ENCODE measurements around the gene EVA1B.
A peak's percentile ranks its signal among the peaks of the same experiment; 100 is the strongest.

The EVA1B gene

GRCh38 chr1:36327421-36328087 lies 4.1 kb upstream of the EVA1B start:
- TF ChIP-seq, protein P1, sequence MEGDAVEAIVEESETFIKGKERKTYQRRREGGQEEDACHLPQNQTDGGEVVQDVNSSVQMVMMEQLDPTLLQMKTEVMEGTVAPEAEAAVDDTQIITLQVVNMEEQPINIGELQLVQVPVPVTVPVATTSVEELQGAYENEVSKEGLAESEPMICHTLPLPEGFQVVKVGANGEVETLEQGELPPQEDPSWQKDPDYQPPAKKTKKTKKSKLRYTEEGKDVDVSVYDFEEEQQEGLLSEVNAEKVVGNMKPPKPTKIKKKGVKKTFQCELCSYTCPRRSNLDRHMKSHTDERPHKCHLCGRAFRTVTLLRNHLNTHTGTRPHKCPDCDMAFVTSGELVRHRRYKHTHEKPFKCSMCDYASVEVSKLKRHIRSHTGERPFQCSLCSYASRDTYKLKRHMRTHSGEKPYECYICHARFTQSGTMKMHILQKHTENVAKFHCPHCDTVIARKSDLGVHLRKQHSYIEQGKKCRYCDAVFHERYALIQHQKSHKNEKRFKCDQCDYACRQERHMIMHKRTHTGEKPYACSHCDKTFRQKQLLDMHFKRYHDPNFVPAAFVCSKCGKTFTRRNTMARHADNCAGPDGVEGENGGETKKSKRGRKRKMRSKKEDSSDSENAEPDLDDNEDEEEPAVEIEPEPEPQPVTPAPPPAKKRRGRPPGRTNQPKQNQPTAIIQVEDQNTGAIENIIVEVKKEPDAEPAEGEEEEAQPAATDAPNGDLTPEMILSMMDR (IDR thresholded peaks at IDR 0.05; ENCODE audit: low read depth, low read length, missing control alignments): no peak
- no peak for DNase-seq (ENCODE audit: low read depth)
- no peak overlapping the region for H3K4me3 ChIP-seq (ENCODE audit: low read depth, low read length)
- in situ Hi-C loops (cut with HindIII; ENCODE audit: low sequenced_read_pairs): no loop called here

GRCh38 chr1:36326499-36326898 lies 3.1 kb upstream of the EVA1B start:
- no peak overlapping the region for H3K4me3 ChIP-seq (ENCODE audit: low read depth, low read length)
- DNase-seq (ENCODE audit: low read depth): no peak
- TF ChIP-seq, protein P1 (IDR thresholded peaks at IDR 0.05; ENCODE audit: low read depth, low read length, missing control alignments): no peak
- in situ Hi-C loops (cut with HindIII; ENCODE audit: low sequenced_read_pairs): no loop called here

GRCh38 chr1:36324353-36324703 lies 883 bp upstream of the EVA1B start:
- TF ChIP-seq, protein P1 (IDR thresholded peaks at IDR 0.05; ENCODE audit: low read depth, low read length, missing control alignments): no peak
- in situ Hi-C loops (cut with HindIII; ENCODE audit: low sequenced_read_pairs): no loop called here
- no peak overlapping the region for H3K4me3 ChIP-seq (ENCODE audit: low read depth, low read length)
- DNase-seq (ENCODE audit: low read depth): no peak

GRCh38 chr1:36322786-36323635 lies 434 bp downstream of the EVA1B start:
- DNase-seq (ENCODE audit: low read depth): no peak

DNA sequence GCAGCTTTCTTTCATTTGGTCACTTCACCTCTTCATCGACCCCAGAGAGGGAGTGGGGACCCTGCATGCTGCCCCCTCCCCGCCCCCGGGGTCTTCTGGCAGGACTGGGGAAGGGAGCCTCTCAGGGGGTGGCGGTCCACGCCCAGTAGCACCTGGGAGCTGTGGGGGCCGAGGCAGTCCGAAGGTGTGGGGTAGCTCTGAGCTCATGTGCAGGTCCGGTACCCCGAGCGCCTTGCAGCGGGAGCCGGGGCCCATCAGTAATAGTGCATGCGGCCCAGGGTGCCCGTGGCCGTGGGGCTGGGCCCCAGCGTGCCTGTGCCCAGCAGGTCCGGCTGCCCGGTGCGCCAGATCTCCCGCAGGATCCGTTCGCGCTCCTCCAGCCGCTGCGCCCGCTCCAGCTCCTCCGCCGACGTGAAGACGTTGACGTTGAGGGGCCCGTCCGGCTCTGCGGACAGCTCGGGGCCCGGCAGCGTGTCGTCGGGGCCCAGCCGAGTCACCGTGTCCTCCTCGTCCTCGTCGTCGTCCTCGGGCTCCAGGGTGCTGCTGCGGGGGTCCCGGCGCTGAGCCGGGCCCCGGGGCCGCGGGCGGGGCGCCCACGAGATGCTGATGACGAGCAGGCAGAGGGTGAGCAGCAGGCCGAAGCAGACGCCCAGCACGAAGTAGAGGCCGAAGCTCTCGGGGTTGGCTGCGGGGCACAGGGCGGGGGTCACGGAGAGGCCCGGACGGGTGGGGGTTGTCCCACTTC lies 1.2 kb downstream of the EVA1B start:
- peak overlapping the region; percentile 86 for H3K4me3 ChIP-seq (ENCODE audit: low read depth, low read length)
- DNase-seq (ENCODE audit: low read depth): no peak
- in situ Hi-C loops (cut with HindIII; ENCODE audit: low sequenced_read_pairs): no loop called here
- TF ChIP-seq, protein P1 (IDR thresholded peaks at IDR 0.05; ENCODE audit: low read depth, low read length, missing control alignments): no peak

More at GRCh38 chr1:36322786-36323635, 434 bp downstream of the EVA1B start:
- H3K4me3 ChIP-seq (ENCODE audit: low read depth, low read length): peak overlapping the region; percentile 86
- TF ChIP-seq, protein P1 (IDR thresholded peaks at IDR 0.05; ENCODE audit: low read depth, low read length, missing control alignments): no peak
- in situ Hi-C loops (cut with HindIII; ENCODE audit: low sequenced_read_pairs): no loop called here

All from astrocyte of the cerebellum (primary cell).